NOMO-1 (cell line): ENCODE data around the gene MAML3.

Source experiments
- DNase-seq, 2 experiments: peaks; one replicate each; lab custom pipeline; 2025; ENCODE audit not compliant: unreplicated experiment in 2 of 2; lab: John Stamatoyannopoulos, UW

Gene MAML3

DNA sequence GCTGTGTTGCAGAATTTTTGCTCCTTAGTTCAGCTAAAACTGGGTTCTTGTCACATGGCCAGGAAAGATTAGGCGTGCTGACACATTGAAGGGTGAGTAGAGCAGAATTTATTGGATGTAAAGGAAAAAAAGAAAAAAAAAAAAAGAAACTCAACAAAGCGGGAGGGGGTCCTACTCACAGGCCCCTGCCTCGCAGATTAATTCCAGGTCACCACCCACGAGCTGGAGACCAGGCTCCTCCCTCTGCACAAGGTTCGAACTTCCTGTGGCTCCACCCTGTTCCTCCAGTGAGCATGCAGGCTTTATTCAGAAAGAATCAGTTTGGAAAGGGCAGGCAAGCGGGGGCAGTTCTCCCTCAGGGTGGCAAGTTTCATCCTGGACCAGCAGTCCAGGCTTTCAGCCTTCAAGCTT, 471.2 kb downstream of the MAML3 start:
- DNase-seq = no peak

- no peak for DNase-seq
Measured at GRCh38 chr4:139682309-139682708, 471.7 kb downstream of the MAML3 start.

GRCh38 chr4:139676913-139677585, 476.9 kb downstream of the MAML3 start:
- DNase-seq = no peak

GRCh38 chr4:139676365-139676764, 477.6 kb downstream of the MAML3 start:
- DNase-seq = no peak

DNA sequence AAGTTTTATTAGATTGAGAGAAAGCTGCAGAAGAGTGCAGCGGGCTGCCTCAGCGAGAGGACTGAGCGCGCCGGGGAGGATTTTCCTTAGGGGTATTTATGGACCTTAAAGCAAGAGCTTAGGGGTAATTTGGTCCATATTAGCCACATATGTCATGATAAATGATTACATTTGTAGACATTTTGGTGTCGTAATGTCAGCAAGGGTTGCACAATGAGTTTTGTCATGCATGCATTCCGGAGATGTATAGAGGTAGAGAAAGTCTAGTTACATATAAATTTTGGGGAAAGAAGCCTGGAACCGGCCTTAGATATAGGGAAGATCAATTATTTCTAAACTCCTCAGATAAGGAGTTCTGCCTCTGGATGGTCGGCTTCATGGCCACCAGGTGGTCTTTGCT, 478.3 kb downstream of the MAML3 start:
- DNase-seq = peak; percentile 41 to 63

GRCh38 chr4:139674875-139675550, 479.0 kb downstream of the MAML3 start:
- DNase-seq = peak; percentile 86 to 99

DNA sequence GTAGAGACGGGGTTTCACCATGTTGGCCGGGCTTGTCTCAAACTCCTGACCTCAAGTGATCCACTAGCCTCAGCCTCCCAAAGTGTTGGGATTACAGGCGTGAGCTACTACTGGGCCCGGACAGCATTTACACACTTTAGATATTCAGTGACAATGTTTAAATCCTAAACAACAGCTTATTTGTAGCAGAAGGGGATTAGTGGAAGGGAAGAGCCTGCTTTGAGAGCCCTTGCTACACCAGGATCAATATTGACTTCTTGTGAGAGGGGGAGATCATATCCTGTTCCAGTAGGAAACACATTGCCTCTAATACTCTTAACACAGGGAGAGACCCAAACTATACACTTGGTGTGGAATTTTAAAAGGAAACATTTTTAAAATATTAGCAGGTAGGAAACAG, 481.3 kb downstream of the MAML3 start:
- no peak for DNase-seq

GRCh38 chr4:139672215-139672614, 481.8 kb downstream of the MAML3 start:
- DNase-seq = no peak

DNA sequence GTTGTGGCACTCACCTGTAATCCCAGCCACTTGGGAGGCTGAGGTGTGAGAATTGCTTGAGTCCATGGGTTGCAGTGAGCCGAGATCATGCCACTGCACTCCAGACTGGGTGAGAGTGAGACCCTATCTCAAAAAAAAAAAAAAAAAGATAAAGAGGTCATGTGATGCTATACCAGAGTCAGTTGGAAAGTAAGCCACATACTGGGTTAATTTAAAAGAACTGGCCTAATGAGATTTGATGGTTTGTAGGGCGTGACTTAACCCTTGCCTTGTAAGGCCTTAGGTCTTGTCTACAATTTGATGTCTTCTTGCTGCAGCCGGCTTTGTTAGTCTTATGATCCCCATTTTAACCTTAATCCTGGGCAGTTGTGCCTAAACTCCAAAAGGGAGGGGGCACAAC, 483.2 kb downstream of the MAML3 start:
- no peak for DNase-seq

DNA sequence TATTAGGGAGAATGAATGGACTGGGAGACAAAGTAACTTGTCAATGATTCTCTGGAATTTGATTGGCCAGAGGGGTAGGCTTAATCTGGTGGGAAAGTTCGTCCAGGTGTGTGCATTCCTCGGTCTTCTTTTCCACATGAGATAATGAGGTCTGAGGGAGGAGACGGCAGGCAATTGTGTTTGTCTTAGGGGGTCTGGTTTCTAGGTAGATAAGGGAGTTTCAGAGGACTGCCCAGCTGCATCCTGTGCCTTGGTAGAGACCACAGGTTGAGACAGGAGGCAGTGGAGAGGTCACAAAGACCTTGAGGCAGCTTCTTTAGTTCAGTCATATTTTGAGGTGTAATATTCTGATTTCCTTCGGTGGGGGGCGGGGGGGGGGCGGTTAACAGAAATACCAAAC, 484.1 kb downstream of the MAML3 start:
- no peak for DNase-seq

- no peak for DNase-seq
Measured at GRCh38 chr4:139669335-139669734, 484.6 kb downstream of the MAML3 start.

DNA sequence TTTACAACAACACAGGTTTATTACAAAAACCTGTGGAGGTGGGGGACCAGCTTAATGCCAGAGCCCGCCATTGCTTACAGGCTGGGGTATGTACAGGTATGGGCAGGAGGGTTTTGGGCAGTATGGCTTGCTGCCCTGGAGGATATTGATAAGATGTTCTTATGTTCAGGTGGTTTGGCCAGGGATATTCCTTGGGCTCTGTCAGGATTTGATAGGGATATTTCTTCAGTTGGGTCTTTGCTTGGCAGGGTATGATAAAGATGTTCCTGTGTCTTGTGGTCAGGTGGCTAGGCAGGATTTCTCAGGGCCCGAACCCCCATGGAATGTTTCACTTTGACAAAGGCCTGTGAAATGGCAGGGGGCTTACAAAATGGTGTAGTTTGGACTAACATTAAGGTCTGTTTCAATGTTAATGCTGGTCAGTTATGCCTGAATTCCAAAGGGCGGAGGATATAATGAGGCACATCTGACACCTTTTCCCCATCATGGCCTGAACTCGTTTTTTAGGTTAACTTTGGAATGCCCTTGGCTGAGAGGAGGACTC, 485.3 kb downstream of the MAML3 start:
- DNase-seq = no peak

GRCh38 chr4:139668036-139668435, 485.9 kb downstream of the MAML3 start:
- no peak for DNase-seq
